ENCODE measurements around the gene AUTS2.

Gene AUTS2

DNA sequence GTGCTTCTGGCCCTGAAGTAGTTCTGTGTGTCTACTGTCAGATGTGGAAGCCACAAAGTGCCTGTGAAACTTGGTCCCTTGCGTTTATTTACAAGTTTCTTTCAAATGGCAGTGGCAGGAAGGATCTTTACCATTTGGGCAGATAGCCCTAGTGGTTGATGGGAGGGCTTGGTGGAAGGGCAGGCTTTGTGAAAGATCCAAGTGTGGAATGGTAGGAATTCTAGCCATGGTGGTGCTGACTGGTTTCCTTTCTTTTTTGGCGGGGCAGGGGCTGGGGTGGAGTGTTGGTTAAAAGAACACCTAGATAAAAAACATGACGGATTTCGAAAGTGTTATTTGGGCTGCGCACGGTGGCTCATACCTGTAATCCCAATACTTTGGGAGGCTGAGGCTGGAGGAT, 27.0 kb downstream of the AUTS2 start:
- DNase-seq = no peak

DNA sequence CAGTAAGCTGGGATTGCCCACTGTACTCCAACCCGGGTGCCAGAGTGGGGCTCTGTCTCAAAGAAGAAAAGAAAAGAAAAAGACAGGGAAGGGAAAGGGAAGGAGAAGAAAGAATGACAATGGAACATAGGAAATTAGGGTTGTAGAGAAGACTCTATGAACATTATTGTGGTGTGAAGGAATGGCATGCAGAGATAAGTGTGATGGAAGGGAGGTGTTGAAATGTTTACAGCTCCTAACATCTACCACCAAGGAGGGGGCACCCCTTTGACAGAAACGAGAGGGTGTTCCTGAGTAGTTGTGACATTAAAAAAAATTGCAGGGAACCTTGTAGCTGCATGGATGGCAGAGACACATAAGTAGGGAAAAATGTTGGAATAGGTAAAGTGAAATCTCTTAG, 27.5 kb downstream of the AUTS2 start:
- no peak for DNase-seq

DNA sequence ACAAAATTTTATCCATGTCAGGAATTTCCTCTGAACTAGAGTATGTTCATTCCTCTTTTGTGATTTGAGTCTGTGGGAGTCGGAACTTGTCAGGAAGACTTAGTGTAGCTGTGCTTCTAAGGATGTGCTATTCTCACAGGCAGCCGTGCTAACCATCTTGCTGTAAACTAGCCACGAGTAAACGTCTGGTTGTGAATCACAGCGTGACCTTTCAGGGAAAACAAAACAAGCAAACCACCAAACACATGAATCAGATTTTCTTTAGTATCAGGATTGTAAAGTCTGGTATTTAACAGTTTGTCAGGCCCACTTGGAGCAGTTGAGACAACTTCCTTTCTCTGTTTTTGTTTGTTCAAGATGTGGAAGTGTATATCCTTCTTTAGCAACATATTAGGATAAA, 32.0 kb downstream of the AUTS2 start:
- no peak for DNase-seq

DNA sequence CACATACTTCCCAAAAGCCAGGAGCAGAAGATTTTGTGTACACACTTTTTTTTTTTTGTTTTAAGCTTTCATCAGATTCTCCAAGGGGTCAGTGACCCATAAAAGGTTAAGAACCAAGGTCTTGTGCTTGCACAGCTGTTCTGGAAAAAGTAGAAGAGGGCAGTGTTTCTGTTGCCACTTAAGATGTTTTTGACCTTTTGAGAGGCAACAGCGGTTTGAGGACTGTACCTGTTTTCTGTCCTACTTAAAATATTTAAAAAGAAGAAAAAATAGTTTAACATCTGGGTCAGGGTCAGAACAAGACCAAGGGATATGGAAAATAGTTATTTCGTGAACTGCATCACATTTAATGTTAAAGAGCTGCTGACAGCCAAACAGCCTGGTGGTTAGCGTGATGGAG, 32.9 kb downstream of the AUTS2 start:
- no peak for DNase-seq

DNA sequence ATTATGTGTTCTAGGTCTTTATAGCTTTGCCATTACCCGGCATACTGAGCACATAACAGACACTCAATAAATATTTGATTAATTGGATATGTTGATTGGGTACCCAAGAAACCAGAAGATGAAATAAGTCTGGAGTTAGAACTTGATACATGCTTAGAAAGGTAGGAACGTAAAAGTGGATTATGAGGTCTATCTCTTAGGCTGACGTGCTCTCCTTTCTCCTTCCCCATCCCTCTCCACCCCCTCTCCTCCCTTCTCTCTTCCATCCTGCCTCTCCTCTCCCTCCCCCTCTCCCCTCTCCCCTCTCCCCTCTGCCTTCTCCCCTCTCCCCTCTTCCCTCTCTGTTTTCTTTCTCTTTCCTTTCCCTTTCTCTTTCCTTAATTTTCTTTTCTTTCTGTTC, 34.0 kb downstream of the AUTS2 start:
- DNase-seq = no peak

DNA sequence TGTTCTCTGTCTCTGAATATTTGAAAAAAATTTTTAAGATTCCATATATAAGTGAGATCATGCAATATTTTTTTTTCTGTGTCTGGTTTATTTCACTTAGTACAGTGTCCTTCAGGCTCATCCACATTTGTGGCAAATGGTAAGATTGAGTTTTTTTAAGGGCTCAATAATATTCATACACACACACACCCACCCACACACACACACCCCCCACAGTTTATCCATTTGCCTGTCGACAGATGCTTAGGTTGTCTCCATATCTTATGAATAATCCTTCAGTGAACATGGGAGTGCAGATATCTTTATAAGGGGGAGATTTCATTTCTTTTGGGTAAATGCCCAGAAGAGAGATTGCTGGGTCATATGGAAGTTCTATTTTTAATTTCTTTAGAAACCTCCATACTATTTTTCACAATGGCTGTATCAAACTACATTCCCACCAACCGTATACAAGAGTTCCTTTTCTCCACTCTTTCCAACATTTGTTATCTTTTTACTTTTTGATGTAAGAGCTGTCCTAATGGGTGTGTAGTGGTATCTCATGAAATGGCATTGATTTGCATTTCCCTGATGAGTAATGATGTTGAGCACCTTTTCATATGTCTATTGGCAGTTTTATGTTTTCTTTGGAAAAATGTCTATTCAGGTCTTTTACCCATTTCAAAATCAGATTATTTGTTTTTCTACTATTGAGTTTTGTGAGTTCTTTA, 35.0 kb downstream of the AUTS2 start:
- DNase-seq = no peak

DNA sequence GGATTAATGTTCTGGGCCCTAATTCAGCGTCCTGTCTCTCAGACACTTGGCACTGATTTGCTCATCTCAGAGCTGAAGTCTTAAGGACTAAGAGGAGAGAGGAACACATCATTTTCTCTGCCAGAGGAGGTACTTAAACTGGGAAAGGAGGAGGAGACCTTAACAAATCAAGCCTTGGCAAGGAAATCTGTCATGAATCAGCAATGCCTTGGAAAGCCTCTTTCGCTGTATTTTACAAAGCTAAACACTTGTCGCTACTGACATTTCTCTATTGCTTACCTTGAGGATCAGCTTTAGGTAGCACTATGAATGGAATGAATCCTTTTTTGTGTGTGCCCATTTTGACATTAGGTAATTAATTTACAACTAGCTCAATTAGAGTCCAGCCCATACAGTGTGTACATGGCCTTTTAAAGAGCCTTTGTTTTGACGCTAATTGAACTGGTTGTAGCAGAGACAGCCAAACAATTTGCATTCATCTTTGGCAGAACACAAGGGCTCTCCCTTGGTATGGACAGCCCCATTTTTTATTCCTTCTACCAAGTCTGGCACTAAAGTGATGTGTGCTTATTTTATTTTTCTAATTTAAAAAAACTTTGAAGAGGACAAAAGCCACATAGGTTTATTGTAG, 37.4 kb downstream of the AUTS2 start:
- DNase-seq = no peak

DNA sequence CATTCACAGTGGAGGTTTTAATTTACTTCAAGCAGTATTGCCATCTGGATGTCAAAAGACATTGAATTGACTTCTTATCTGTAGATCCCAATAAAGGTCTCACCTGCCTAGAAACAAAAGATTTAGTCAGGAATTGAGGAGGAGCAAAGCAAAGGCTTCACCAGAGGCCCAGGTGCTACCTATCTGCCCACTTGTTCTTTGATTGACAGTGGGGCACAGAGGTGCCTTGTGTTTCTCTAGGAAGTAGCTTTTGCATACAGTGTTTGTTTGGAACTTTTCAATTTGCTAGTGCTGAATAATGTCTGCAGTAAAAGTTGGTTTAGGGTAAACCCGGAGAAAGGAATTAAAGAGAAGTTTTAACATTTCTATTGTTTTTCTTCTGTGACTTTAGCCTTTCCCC, 40.4 kb downstream of the AUTS2 start:
- DNase-seq = no peak

DNA sequence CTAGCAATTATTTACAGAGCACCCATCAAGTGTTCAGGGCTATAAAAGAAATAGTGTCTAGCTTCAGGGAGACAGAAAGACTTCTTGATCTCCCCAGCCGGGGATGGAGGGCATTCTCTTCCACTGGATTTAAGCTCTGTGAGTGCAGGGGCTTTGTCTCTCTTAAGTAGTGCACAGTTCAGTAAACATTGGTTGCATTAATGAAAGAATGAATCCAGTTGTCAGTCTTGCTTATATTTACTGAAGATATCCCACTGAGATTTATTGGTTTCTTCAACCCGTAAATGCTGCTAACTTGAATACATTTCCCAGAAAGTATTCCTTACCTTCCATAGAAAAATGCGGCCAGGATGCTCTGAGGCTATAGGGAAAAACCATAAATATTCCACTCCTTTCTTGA, 41.9 kb downstream of the AUTS2 start:
- DNase-seq = no peak

DNA sequence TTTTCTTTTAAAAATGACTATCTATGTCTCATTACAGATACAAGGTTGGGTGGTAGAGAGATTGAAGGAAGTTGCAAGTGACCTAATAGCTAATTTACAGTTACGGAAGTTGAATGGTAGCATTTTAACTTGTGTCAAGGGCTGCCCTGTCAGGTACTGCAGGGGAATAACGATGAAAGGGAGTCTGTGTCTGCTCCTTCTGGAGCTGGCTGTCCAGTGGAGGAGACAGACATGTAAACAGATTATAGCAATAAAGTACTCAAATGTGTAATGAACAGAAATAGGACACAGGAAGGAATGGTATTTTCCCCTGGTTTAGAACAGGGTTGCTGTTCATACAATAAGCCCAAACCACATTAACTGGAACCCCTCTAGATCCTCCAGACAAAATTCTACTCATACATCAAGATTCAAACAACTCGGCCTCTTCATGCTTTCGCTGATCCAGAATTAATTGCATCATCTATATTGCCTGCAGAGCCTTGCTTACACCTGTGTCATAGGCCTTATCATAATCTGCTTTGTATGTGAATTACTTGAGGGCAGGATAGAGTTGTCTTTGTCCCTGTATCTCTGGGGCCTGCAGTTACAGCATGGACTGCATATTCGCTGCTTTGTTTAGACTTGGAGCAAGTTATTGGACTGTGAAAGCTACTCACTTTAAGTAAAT, 42.8 kb downstream of the AUTS2 start:
- no peak for DNase-seq

DNA sequence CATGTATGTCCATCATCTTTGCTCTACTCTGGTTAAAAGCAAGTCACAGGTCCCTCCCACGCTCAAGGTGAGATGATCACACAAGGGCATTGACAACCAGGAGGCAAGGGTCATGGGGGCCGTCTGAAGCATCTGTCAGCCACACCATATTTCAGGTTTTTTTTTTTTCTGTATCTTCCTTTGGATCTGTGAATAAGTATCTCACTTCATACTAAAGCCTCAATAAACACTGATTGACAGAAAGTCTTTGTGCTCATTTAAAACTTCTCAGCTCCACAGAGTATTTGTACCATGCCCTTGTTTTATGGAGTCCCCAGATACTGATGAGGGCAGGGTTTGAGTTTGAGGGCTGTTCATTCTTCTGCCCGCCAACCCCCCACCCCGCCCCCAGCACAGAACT, 45.0 kb downstream of the AUTS2 start:
- DNase-seq = no peak

DNA sequence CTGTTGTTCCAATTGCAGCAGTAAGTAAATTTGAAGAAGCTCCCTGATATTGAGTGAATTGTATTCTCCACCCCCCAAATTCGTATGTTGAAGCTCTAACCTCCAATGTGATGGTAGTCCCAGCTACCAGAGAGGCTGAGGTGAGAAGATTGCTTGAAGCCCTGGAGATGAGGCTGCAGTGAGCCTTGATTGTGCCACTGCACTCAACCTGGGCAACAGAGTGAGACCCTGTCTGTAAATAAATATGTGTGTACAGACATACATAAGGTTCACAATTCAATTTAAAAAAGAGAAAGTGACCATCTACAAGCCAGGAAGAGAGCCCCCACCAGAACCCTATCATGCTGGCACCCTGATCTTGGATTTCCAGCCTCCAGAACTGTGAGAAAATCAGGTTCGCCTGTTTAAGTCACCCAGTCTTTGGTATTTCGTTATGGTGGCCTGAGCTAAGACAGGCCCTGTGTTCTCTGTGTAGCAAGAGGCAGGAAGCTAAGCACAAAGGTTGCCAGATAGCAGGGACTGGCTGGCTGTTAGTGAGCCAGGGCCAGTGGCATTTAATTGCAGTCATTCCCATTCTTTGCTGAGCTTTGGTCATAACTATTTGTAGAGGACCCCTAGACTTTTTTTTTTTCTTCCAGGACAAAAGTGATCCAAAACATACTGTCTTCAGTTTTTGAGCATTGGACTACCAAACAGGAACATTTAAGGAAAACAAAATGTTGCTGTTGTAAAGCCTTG, 45.6 kb downstream of the AUTS2 start:
- no peak for DNase-seq

DNA sequence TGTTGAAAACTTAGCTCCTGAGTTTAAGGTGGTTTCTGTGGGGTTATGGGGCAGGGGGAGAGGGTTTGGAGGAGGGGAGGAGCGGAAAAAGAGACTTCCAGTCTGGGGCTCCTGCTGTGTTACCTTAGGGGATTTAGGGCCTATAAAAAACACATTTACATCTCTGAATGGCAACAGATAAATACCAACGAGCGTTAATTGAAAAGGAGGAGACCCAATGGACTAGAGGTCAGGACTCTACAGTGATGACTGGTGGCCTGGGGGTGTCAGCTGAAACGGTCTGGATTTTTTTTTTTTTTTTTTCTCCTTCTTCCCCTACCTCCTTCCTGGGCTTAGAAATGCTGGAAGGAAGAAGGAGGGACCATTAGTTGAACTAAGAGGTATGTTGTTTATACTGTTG, 47.4 kb downstream of the AUTS2 start:
- no peak for DNase-seq

DNA sequence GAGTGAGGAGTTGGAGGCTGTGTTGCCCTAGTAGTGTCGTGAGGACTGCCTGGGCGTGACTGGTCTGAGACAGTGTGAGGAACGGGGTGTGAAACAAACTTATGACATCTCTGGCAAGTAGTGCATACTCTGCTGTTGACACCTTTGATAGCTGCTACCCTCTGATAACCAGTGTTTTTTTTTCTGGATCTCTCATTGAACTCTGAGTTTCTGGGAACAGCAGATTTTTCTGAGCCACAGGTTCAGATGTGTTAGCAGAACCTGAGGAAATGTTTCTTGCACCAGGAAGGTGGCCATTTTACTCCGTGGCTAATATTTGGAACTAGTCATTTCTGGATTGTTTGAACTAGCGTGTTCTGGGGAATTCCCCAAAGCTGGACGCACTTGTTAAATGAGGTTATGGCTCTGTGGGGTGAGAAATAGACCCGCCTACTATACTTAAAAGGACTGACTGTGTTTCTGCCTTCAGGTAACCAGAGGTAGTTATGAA, 52.9 kb downstream of the AUTS2 start:
- DNase-seq = no peak

DNA sequence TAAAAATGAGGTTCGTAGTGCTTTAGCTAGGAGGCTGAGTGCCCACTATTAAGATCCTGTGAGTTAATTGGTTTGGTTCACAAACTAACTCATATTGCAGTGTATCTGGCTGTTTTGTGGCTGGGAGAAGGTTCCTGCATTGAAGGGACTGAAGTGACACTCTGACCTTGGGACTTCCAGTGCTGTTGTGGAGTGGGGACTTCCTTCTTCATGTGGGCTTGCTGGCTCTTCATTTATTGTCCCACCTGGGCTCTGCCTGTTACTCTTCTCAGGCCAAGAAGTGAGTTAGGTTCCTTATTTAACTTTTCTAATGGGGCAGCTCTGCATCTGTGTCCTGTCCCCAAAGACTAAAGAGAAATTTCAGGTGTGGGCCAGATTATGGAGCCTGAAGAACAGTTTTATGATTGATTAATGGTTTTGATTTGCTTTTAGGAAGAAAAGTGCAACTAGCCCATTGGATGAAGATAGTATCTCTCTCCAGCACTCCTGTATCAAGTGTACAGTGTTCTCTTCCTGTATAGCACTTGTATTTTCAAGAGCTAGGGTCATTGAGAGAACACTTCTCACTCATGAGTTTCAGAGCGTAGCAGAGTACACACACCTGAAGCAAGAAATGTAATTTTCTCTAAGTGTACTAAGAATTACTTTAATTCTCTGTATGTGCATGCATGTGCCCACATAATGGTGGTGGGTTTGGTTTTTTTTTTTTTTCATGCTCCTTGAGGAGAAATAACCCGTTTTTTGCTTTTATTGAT, 54.8 kb downstream of the AUTS2 start:
- DNase-seq = no peak

DNA sequence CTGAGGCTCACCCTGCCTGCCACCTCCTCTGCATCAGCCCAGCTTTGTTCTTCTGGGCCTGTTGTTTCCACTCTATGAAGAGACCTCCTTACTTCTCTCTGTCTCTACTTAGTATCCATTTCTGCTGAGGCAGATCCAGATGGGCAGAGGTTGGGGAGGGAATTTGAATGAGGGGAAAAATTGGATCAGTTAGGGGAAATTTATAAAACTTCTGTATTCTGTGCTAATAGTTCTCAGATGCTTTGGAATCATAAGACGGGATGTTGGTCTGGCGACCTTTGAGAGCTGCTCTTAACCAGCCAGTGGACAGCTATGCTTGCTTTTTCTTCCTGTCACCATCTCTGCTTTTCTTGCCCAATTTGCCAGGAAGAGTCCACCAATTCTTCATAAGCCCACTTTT, 55.5 kb downstream of the AUTS2 start:
- DNase-seq = no peak

DNA sequence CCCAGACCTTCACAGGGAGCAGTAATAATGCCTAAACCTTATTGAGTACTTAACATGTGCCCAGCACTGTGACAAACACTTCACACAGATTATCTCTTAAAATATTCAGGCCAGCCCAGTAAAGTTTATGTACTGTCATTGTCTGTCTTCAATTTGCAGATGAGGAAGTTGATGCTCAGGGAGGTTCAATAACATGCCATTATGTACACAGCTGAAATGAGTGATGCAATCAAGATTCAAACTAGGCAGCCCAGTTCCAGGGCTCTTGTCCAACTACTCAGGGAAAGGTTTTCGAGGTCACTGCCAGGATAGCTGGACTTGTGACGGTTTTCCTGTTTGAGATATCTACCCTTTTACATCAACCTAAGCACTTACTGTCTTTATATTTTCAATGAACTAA, 56.1 kb downstream of the AUTS2 start:
- DNase-seq = peak; percentile 98

DNA sequence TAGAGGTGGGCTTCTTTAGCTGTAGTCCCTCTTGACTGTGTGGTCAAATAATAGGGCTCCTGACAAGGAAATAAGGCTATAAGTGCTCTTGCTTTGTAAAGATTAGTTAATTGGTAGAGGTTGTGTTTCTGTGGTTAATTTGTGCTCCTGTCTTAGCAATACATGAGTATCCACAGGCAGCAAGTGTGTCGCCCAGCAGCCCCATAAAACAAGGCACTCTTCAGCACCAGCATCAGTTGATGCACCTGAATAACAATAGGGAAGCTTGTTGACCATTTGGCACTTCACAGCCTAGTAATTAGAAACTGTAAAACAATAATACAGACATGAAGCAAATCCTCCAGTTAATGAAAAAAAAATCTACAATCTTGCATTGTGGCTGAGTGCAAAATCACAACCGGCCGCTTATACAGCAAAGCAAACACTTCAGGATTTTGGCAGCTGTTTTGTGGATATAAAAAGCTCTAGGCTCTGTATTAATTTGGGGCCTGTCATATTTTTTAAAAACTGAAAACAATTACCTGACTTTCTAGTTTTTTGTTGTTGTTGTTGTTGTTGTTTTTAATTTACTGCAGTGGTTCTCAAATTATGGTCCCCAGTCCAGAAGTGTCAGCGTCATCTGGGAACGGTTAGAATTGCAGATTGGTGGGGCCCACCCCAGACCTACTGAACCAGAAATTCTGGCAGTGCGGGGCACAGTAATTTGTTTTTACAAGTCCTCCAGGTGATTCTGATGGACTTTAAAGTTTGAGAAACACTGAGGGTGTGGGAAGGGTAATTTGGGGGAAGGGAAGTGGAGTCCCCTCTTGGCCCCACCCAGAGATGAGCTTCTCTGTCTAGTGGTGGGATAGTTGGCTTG, 56.8 kb downstream of the AUTS2 start:
- peak; percentile 96 for DNase-seq

DNA sequence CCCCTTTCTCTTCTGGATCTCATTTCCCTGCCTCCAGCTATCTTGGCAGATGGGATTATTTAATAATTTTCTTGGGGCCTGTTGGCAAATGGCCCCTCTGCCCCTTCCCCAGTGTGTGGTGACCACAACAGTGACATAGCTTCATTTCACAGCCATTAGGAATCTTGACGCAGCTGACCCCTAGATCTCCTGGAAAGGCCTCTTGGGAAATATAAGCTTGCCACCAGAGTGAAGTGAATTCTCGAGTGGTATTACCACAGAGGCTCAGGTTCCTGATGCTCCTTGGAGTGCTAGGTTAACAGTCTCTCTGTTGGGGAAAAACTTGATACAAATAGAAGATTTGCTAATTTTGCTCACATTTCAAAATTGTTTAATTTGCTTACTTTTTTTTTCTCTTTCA, 57.8 kb downstream of the AUTS2 start:
- no peak for DNase-seq

DNA sequence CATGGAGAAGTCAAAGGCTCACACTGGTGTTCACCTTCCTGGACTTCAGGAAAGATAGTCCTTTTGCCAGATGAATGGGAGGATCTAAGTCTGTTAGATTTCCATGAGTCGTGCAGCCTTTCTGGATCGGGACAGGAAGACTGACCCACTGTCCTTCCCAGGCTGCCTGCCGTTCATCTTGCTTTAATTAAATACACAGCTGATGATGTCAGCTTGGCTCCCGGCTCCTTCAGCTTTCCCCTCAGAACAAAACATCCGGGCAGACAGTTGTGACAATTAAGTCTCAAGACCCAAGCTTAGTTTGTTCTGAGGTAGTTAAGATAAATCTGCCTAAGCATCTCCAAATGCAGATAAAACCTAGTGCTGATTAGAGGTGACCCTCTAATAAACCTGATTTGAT, 58.6 kb downstream of the AUTS2 start:
- no peak for DNase-seq

DNA sequence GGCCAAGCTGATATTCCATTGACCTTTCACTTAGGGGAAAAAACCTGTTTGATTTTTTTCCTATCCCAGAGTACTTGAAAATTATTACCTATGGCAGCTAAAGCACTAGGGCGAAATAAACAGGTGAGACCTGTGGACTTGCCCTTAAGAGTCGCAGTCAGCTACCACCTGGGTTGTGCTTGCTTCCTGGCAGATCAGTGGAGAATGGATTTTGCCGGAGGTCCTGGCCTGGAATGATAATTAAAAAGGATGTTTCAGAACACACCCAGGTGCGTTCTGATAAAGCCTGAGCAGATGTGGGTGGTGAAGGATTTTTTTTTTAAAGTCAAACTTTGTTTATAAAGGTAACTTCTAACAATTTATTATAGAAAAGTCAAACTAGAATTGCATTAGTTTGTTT, 59.1 kb downstream of the AUTS2 start:
- peak; percentile 63 for DNase-seq

DNA sequence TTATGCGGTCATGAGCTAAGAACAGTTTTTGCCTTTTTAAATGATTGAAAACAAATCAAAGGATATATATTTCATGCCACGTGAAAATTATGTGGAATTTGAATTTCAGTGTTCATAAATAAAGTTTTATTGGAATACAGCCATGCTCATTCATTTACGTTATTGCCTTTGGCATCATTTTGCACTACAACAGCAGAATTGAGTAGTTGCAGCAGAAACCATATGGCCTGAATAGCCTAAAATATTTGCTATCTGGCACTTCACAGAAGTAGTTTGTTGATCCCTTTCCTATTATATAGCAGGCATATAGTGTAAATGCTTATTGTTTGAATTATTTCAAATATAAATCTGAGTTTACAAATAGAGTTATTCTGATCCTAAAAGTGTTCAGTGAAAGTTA, 59.7 kb downstream of the AUTS2 start:
- no peak for DNase-seq

Data from NCI-H748 treated with DMSO at 0.1 percent for 48 hours (cell line).